GM19193 (cell line): ENCODE measurements around the gene CCL5.

Experiments used
- POLR2A ChIP-seq: IDR thresholded peaks from 4 replicates; pipeline ENCODE4 v1.6.1; 2011; ENCODE audit not compliant: insufficient read depth, insufficient read length; ENCODE audit errors: extremely low read depth

Gene CCL5

GRCh38 chr17:35878361-35878760 lies 1.8 kb downstream of the CCL5 start:
- no peak for TF ChIP-seq POLR2A

DNA sequence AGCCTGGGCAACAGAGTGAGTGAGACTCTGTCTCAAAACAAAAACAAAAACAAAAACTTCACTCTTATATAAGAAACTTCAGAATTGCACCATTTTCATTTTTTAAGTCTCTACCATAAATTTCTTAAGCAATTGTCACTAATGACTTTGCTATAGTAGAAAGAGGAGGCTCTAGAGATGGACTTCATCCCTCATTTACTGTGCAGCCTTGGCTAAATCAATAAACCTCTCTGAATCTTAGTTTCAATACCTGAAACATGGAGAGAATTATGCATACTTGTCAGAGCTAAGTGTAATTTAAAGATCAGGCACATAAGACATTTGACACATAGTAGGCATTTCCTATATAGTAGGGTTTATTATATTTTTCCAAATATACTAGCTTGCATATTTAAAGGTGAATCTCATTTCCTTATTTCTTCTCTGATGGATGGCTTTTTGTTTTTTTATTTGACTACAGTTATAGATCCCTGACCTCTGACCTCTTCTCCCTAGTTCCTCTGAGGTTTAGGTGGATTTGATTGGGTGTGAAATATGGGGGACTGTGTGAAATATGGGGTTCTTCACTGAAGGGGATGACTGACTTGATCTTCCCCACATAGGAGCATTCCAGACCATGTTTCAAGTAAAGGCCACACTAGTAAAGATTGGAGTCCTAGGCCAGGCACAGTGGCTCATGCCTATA lies 2.7 kb downstream of the CCL5 start:
- TF ChIP-seq POLR2A = no peak

DNA sequence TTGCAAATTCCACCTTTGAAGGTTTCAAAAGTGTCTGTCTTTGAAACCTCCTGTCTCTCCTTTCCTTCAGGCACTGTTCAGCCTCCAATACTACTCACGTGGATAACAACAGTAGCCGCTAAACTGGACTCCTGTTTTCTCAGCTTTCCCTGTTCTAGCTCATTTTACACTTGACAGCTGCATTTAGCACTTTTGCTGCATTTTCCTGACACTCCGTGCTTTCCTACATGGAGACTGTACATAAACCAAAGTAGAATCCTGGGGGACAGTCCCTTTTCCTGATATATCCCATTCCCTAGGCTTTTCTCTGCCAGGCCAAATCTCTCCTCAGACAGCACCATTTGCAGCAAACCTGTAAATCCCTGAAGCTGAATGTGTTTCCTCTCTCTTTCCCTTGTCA lies 3.6 kb downstream of the CCL5 start:
- no peak for TF ChIP-seq POLR2A

- no peak for TF ChIP-seq POLR2A
Measured at GRCh38 chr17:35875800-35876139, 4.4 kb downstream of the CCL5 start.

DNA sequence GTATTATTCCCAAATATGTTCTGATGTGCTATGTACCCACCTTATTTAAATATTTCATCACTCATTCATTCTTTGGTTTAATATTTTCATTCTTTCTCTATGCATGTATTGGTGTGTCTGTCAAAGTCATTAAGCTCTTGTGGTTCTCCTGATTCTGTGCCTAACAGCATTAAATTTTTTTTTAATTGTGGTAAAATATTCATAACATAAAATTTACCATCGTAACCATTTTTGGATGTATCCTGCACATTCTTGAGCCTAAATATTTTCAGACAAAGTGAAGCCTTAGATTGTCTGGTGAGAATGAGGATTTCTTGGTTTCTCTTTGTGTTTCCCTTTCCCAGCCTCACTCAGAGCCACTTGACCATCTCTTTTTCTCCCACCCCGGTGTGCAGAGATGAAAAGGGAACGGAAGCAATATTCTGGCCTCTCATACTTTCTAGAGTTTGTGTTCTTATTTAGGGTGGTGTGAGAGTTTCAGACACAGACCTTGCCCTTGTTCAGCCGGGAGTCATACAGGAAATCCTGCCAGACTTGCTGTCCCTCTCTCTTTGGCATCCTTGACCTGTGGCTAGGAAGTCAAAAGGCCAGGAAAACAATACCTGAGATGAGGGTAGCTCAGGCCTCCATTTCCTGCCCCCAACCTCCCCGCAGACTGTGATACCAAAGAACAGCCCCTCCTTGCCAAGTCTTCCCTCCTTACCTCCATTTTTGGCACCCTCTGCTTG lies 4.9 kb downstream of the CCL5 start:
- TF ChIP-seq POLR2A = no peak

DNA sequence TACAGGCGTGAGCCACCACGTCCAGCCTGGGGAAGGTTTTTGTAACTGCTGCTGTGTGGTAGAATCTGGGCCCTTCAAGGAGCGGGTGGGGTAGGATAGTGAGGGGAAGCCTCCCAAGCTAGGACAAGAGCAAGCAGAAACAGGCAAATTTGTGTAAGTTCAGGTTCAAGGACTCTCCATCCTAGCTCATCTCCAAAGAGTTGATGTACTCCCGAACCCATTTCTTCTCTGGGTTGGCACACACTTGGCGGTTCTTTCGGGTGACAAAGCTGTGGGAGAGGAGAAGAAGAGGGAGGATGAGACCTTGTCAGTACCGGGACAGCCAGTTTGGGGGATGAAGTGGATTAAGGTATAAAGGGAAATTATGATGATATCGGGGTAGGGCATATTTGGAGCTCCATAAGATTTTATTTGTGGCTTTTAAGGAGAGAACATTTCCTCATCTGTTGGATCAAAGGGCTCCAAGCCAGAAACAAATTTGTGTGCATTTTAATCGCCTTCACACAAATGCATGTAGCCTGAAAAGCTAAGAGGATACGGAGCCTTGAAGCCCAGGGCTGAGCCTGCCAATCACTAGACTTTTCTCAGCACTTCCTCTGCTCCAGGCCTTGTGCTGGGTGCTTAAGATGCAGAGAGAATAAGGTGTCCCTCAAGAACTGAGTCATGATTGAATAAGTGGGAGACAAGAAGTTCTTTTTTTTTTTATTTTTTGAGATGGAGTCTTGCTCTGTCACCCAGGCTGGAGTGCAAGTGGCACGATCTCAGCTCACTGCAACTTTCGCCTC lies 7.8 kb downstream of the CCL5 start:
- TF ChIP-seq POLR2A = no peak

GRCh38 chr17:35870906-35871819 lies 9.0 kb downstream of the CCL5 start:
- no peak for TF ChIP-seq POLR2A

- TF ChIP-seq POLR2A = no peak
Measured at GRCh38 chr17:35868737-35869136, 11.4 kb downstream of the CCL5 start, which contains the start of gene HEATR9. Gene HEATR9, minus strand, starts transcription at chr17:35868891. Its CDS starts 149 bp downstream, at chr17:35868742.

GRCh38 chr17:35867574-35867973 lies 12.6 kb downstream of the CCL5 start:
- no peak for TF ChIP-seq POLR2A

- no peak for TF ChIP-seq POLR2A
Measured at GRCh38 chr17:35866341-35866950, 13.7 kb downstream of the CCL5 start.

GRCh38 chr17:35865412-35866340 lies 14.5 kb downstream of the CCL5 start:
- no peak for TF ChIP-seq POLR2A

- TF ChIP-seq POLR2A = no peak
Measured at GRCh38 chr17:35864853-35865252, 15.3 kb downstream of the CCL5 start.

- TF ChIP-seq POLR2A = no peak
Measured at GRCh38 chr17:35856603-35857002, 23.6 kb downstream of the CCL5 start.

DNA sequence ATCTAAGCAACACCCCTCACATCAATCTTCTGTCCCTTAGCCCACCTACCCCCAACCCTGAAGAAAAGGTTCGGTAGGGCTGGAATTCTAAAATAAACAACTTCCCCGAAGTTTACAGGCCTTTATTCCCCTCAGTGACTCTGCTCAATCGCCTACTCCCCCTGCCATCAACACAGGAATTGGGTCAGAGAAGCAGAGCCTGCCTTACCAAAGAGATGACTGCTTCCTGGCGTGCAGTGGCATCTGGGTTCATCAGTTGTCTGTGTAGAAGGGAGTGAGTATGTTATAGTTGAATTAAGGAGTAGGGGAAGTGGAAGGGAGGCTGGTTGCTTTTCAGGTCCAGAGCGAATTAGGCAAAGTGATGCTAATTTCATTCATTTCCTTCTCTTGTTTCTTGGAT lies 24.2 kb downstream of the CCL5 start:
- TF ChIP-seq POLR2A = no peak
